OCI-LY1 (cell line): ENCODE data around the gene POLR2F.

Experiments used
- H2AFZ ChIP-seq: fragments of 200-600 bp; sonication (generic), shearing (Covaris generic); 2 replicates; pipeline ENCODE4 v1.6.0; 2014; ENCODE audit warnings: antibody characterized with exemption, mild to moderate bottlenecking, low read length
- H3F3A ChIP-seq: fragments of 200-600 bp; sonication (generic), shearing (Covaris generic); 2 replicates; pipeline ENCODE4 v1.6.0; 2014; ENCODE audit warnings: mild to moderate bottlenecking, antibody characterized with exemption, low read length, moderate library complexity; ENCODE audit not compliant: insufficient read depth
- H3K27ac ChIP-seq: fragments of 200-600 bp; sonication (generic); 2 replicates; pipeline ENCODE4 v1.5.1; 2014; ENCODE audit warnings: low read length, mixed run types, mild to moderate bottlenecking, low read depth; ENCODE audit not compliant: poor library complexity, severe bottlenecking
- H3K27me3 ChIP-seq: fragments of 200-600 bp; sonication (generic); 2 replicates; pipeline ENCODE4 v1.6.0; 2014; ENCODE audit warnings: antibody characterized with exemption, mild to moderate bottlenecking, low read length, moderate library complexity; ENCODE audit not compliant: insufficient read depth
- H3K36me3 ChIP-seq: fragments of 200-600 bp; sonication (generic); 2 replicates; pipeline ENCODE4 v1.6.1; 2014; ENCODE audit warnings: mild to moderate bottlenecking, antibody characterized with exemption, low read length, moderate library complexity, mixed read lengths; ENCODE audit not compliant: insufficient read depth
- H3K4me1 ChIP-seq: fragments of 200-600 bp; sonication (generic); 2 replicates; pipeline ENCODE4 v1.5.1; 2014; ENCODE audit warnings: mild to moderate bottlenecking, low read length, moderate library complexity; ENCODE audit not compliant: insufficient read depth, severe bottlenecking
- H3K4me2 ChIP-seq: fragments of 200-600 bp; sonication (generic), shearing (Covaris generic); 2 replicates; pipeline ENCODE4 v1.6.1; 2014; ENCODE audit warnings: low read length
- H3K4me3 ChIP-seq: fragments of 200-600 bp; sonication (generic); 2 replicates; pipeline ENCODE4 v1.5.1; 2014; ENCODE audit warnings: low read length, low read depth, mild to moderate bottlenecking, mixed read lengths; ENCODE audit not compliant: poor library complexity, severe bottlenecking
- H3K79me2 ChIP-seq: fragments of 200-600 bp; shearing (Covaris generic); 2 replicates; pipeline ENCODE4 v1.6.1; 2016; ENCODE audit warnings: mixed run types, low read length, mixed read lengths; ENCODE audit not compliant: insufficient read depth
- H3K9ac ChIP-seq: fragments of 200-600 bp; sonication (generic), shearing (Covaris generic); 2 replicates; pipeline ENCODE4 v1.6.1; 2014; ENCODE audit warnings: mild to moderate bottlenecking, low read length, mixed read lengths
- H3K9me2 ChIP-seq: fragments of 200-600 bp; sonication (generic), shearing (Covaris generic); 2 replicates; pipeline ENCODE4 v1.6.1; 2014; ENCODE audit warnings: low read depth, mild to moderate bottlenecking, low read length, mixed read lengths
- H3K9me3 ChIP-seq: fragments of 200-600 bp; shearing (Covaris generic); 2 replicates; pipeline ENCODE4 v1.6.1; 2014; ENCODE audit warnings: low read length, mixed read lengths
- H4K20me1 ChIP-seq: fragments of 200-600 bp; sonication (generic), shearing (Covaris generic); 2 replicates; pipeline ENCODE4 v1.6.0; 2016; ENCODE audit warnings: mild to moderate bottlenecking, low read length; ENCODE audit not compliant: insufficient read depth
- CTCF ChIP-seq: fragments of 200-600 bp; sonication (generic), shearing (Covaris generic); IDR thresholded peaks from 2 replicates; pipeline ENCODE4 v1.5.1; 2017; ENCODE audit warnings: mild to moderate bottlenecking, antibody characterized with exemption, low read length, moderate library complexity, mixed read lengths
- EZH2 ChIP-seq: fragments of 200-600 bp; sonication (generic), shearing (Covaris generic); IDR thresholded peaks from 2 replicates; pipeline ENCODE4 v1.8.0; 2017; ENCODE audit warnings: borderline replicate concordance, mixed run types, mild to moderate bottlenecking, antibody characterized with exemption, low read length, moderate library complexity, mixed read lengths

The POLR2F gene

GRCh38 chr22:37994049-37994448 lies 40.5 kb downstream of the POLR2F start:
- H3F3A ChIP-seq, result no peaks in the 10 kb centered on the region
- H3K4me2 ChIP-seq, result no peak overlapping the region
- no peaks in the 10 kb centered on the region for H3K9me2 ChIP-seq
- no peaks in the 10 kb centered on the region for H4K20me1 ChIP-seq
- H3K9ac ChIP-seq, result no peak overlapping the region
- no peak overlapping the region for H3K4me3 ChIP-seq
- H3K27ac ChIP-seq, result no peak overlapping the region
- no peak for TF ChIP-seq EZH2
- no peak for TF ChIP-seq CTCF
- peaks cover 13% of the 10 kb centered on the region for H3K27me3 ChIP-seq
- H3K9me3 ChIP-seq, result no peaks in the 10 kb centered on the region
- H3K4me1 ChIP-seq, result no peaks in the 10 kb centered on the region
- no peaks in the 10 kb centered on the region for H3K79me2 ChIP-seq
- no peaks in the 10 kb centered on the region for H3K36me3 ChIP-seq
- no peak overlapping the region for H2AFZ ChIP-seq

DNA sequence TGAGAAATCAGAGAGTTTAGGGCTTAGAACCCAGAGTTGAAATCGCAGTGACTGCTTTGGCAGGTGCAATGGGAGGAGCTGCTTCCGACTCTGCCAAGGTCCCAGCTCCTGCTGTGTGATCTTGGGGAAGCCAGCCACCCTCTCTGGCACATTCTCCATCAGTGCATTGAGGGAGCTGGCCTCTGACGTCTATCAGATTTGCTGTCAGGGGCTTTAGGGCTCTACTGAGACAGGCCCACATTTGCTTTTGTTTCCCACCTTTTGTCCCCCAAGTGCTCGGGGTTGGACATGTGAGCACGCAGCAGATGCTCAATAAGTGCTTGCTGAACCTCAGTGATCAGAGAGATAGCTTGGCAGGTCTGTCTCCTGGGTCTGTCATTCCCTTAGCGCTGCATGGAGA lies 41.5 kb downstream of the POLR2F start:
- no peaks in the 10 kb centered on the region for H3K79me2 ChIP-seq
- TF ChIP-seq CTCF, result no peak
- TF ChIP-seq EZH2, result no peak
- H4K20me1 ChIP-seq, result no peaks in the 10 kb centered on the region
- H2AFZ ChIP-seq, result no peak overlapping the region
- H3K9me2 ChIP-seq, result no peaks in the 10 kb centered on the region
- H3K27me3 ChIP-seq, result peaks cover 13% of the 10 kb centered on the region
- no peaks in the 10 kb centered on the region for H3F3A ChIP-seq
- no peak overlapping the region for H3K27ac ChIP-seq
- no peak overlapping the region for H3K4me3 ChIP-seq
- no peaks in the 10 kb centered on the region for H3K9me3 ChIP-seq
- no peak overlapping the region for H3K4me2 ChIP-seq
- H3K4me1 ChIP-seq, result no peaks in the 10 kb centered on the region
- H3K36me3 ChIP-seq, result no peaks in the 10 kb centered on the region
- H3K9ac ChIP-seq, result no peak overlapping the region

GRCh38 chr22:37995460-37995859 lies 42.0 kb downstream of the POLR2F start:
- no peaks in the 10 kb centered on the region for H3F3A ChIP-seq
- TF ChIP-seq EZH2, result no peak
- TF ChIP-seq CTCF, result no peak
- H3K9me2 ChIP-seq, result no peaks in the 10 kb centered on the region
- no peaks in the 10 kb centered on the region for H3K36me3 ChIP-seq
- H3K79me2 ChIP-seq, result no peaks in the 10 kb centered on the region
- no peak overlapping the region for H3K4me2 ChIP-seq
- no peaks in the 10 kb centered on the region for H3K4me1 ChIP-seq
- no peak overlapping the region for H3K9ac ChIP-seq
- H3K27me3 ChIP-seq, result peaks cover 13% of the 10 kb centered on the region
- no peak overlapping the region for H3K4me3 ChIP-seq
- H2AFZ ChIP-seq, result no peak overlapping the region
- no peak overlapping the region for H3K27ac ChIP-seq
- H3K9me3 ChIP-seq, result no peaks in the 10 kb centered on the region
- H4K20me1 ChIP-seq, result no peaks in the 10 kb centered on the region
